SK-N-SH (cell line): Measurements from ENCODE around the gene SLC13A1. TPM values are rescaled to one million over a fixed set of nuclear protein-coding genes. Genes with fewer than 3 reads are reported as not detected.

ENCODE experiments used
- CTCF ChIA-PET: fragments of 300-600, 350-600 bp; formaldehyde crosslinking; extraction: SDS; loops from one replicate; lab custom pipeline; 2021; lab: Yijun Ruan, JAX
- POLR2A ChIA-PET: fragments of 350-600 bp; sonication (Branson Sonifier 250); formaldehyde crosslinking; extraction: SDS; loops from one replicate; lab custom pipeline; 2020; ENCODE audit warnings: antibody characterized with exemption, inconsistent platforms; lab: Yijun Ruan, JAX
- DNase-seq: peaks from one replicate; pipeline ENCODE4 v3.0.0; 2012
- H2AFZ ChIP-seq: fragments of 200-600 bp; sonication (generic); 2 replicates; pipeline ENCODE4 v1.8.1; 2016; ENCODE audit warnings: antibody characterized with exemption, mild to moderate bottlenecking, low read depth
- H3F3A ChIP-seq: fragments of 200-600 bp; sonication (generic); replicated peaks from 2 replicates; pipeline ENCODE3; 2016; ENCODE audit warnings: antibody characterized with exemption, mild to moderate bottlenecking; ENCODE audit not compliant: insufficient read depth
- H3K27ac ChIP-seq, 2 experiments: fragments of 200-500 bp in 1 of 2; fragments of 200-600 bp in 1 of 2; sonication (Bioruptor generic) in 1 of 2; sonication (generic), shearing (Covaris generic) in 1 of 2; 2 replicates each; pipeline versions ENCODE4 v1.5.1 to v1.6.1; 2014 to 2016; ENCODE audit warnings: low read depth in 2 of 2, inconsistent platforms in 1 of 2, low read length in 1 of 2, mild to moderate bottlenecking in 1 of 2, mixed read lengths in 1 of 2
- H3K27me3 ChIP-seq: fragments of 200-600 bp; sonication (generic), shearing (Covaris generic); 2 replicates; pipeline ENCODE4 v1.6.1; 2016; ENCODE audit warnings: mixed run types; ENCODE audit not compliant: insufficient read depth
- H3K36me3 ChIP-seq, 2 experiments: fragments of 200-500 bp in 1 of 2; fragments of 200-600 bp in 1 of 2; sonication (Bioruptor generic) in 1 of 2; sonication (generic) in 1 of 2; replicated peaks in 1 of 2; 2 replicates each; pipeline versions ENCODE3 to v1.5.1; 2014 to 2016; ENCODE audit warnings: low read length in 1 of 2, mild to moderate bottlenecking in 1 of 2; ENCODE audit not compliant: insufficient read depth in 2 of 2, control insufficient read depth in 1 of 2
- H3K4me1 ChIP-seq, 2 experiments: fragments of 200-500 bp in 1 of 2; fragments of 200-600 bp in 1 of 2; sonication (Bioruptor generic) in 1 of 2; sonication (generic), shearing (Covaris generic) in 1 of 2; 2 replicates each; pipeline versions ENCODE4 v1.5.1 to v1.6.1; 2014 to 2016; ENCODE audit warnings: low read depth in 1 of 2, low read length in 1 of 2, mixed run types in 1 of 2; ENCODE audit not compliant: insufficient read depth in 2 of 2, control insufficient read depth in 1 of 2
- H3K4me2 ChIP-seq: fragments of 200-600 bp; sonication (generic), shearing (Covaris generic); 2 replicates; pipeline ENCODE4 v1.6.1; 2017; ENCODE audit warnings: mixed run types
- H3K4me3 ChIP-seq, 2 experiments: fragments of 200-500 bp in 1 of 2; fragments of 200-600 bp in 1 of 2; sonication (Bioruptor generic) in 1 of 2; sonication (generic), shearing (Covaris generic) in 1 of 2; 2 replicates each; pipeline versions ENCODE4 v1.5.1 to v1.8.1; 2014 to 2016; ENCODE audit warnings: low read depth in 2 of 2, inconsistent platforms in 1 of 2, low read length in 1 of 2, mild to moderate bottlenecking in 1 of 2, mixed read lengths in 1 of 2, moderate library complexity in 1 of 2
- H3K79me2 ChIP-seq: fragments of 200-600 bp; sonication (generic); 2 replicates; pipeline ENCODE4 v1.8.1; 2017; ENCODE audit warnings: mild to moderate bottlenecking; ENCODE audit not compliant: insufficient read depth
- H3K9ac ChIP-seq: fragments of 200-600 bp; sonication (generic); 2 replicates; pipeline ENCODE4 v1.6.1; 2017; ENCODE audit warnings: mixed run types
- H3K9me2 ChIP-seq: fragments of 200-600 bp; sonication (generic); 2 replicates; pipeline ENCODE4 v1.6.1; 2017; ENCODE audit warnings: mixed run types
- H3K9me3 ChIP-seq: fragments of 200-600 bp; sonication (generic); 2 replicates; pipeline ENCODE4 v1.6.1; 2017; ENCODE audit warnings: mixed run types, mild to moderate bottlenecking, moderate library complexity
- H4K20me1 ChIP-seq: fragments of 200-600 bp; sonication (generic); 2 replicates; pipeline ENCODE4 v1.6.1; 2017; ENCODE audit warnings: mild to moderate bottlenecking, mixed run types; ENCODE audit not compliant: insufficient read depth
- CHD2 ChIP-seq: fragments of 150-350 bp; IDR thresholded peaks from 2 replicates; pipeline ENCODE4 v1.6.1; 2018; ENCODE audit warnings: low read length; ENCODE audit not compliant: partially characterized antibody
- EP300 ChIP-seq, 2 experiments: IDR thresholded peaks; 2 replicates each; pipeline versions ENCODE4 v1.4.0 to v1.6.1; 2012; ENCODE audit warnings: borderline replicate concordance in 1 of 2, low read depth in 1 of 2, low read length in 1 of 2
- FOXJ3 ChIP-seq: sonication (generic); formaldehyde crosslinking; IDR thresholded peaks from 2 replicates; pipeline ENCODE4 v1.5.1; 2020; ENCODE audit warnings: mild to moderate bottlenecking, missing genetic modification reagents
- GABPA ChIP-seq: IDR thresholded peaks from 2 replicates; pipeline ENCODE4 v1.4.0; 2012; ENCODE audit warnings: low read depth, mild to moderate bottlenecking
- MEF2A ChIP-seq: IDR thresholded peaks from 2 replicates; pipeline ENCODE4 v1.4.0; 2012; ENCODE audit warnings: low read depth, borderline replicate concordance
- NFIC ChIP-seq: IDR thresholded peaks from 2 replicates; pipeline ENCODE4 v1.4.0; 2012; ENCODE audit warnings: borderline replicate concordance
- PBX3 ChIP-seq: IDR thresholded peaks from 2 replicates; pipeline ENCODE4; 2012
- POLR2AphosphoS5 ChIP-seq: IDR thresholded peaks from 2 replicates; pipeline ENCODE4 v1.6.1; 2012; ENCODE audit warnings: low read depth, low read length
- RXRA ChIP-seq: IDR thresholded peaks from 2 replicates; pipeline ENCODE4 v1.4.0; 2012; ENCODE audit warnings: low read depth, mild to moderate bottlenecking, borderline replicate concordance
- SIN3A ChIP-seq: IDR thresholded peaks from 2 replicates; pipeline ENCODE4 v1.6.1; 2012; ENCODE audit warnings: low read depth, mild to moderate bottlenecking, low read length, moderate library complexity, borderline replicate concordance
- SMC3 ChIP-seq: IDR thresholded peaks from 2 replicates; pipeline ENCODE4 v1.6.1; 2012; ENCODE audit warnings: low read depth, low read length, improper control_type of control experiment
- TAF1 ChIP-seq: IDR thresholded peaks from 2 replicates; pipeline ENCODE4 v1.6.1; 2012; ENCODE audit warnings: low read depth, mild to moderate bottlenecking, low read length, moderate library complexity, borderline replicate concordance
- TEAD4 ChIP-seq: IDR thresholded peaks from 2 replicates; pipeline ENCODE4 v1.4.0; 2012; ENCODE audit warnings: mild to moderate bottlenecking, borderline replicate concordance; ENCODE audit not compliant: insufficient read depth
- USF1 ChIP-seq: IDR thresholded peaks from 2 replicates; pipeline ENCODE4 v1.4.0; 2012; ENCODE audit warnings: low read depth, borderline replicate concordance
- USF2 ChIP-seq: fragments of 150-350 bp; IDR thresholded peaks from 2 replicates; pipeline ENCODE4 v1.6.1; 2017; ENCODE audit warnings: antibody characterized with exemption, low read length, low read depth, borderline replicate concordance
- YY1 ChIP-seq: IDR thresholded peaks from 2 replicates; pipeline ENCODE4 v1.4.0; 2012; ENCODE audit warnings: low read depth, mild to moderate bottlenecking
- WGBS: methylation state at CpG from one replicate; pipeline ENCODE4 v1.1.6; 2017; ENCODE audit warnings: low lambda C conversion rate; 5-methylcytosine and 5-hydroxymethylcytosine counted together
- polyA plus RNA-seq, 3 experiments: library from polyadenylated mRNA; depleted of rRNA; stranded (reverse); fragments of >200 nt; gene quantifications; 2 replicates each; pipeline ENCODE4 v1.2.3, GENCODE V29; 2012
- TF ChIP-seq, protein P1 (sequence below): fragments of 150-350 bp; IDR thresholded peaks from 2 replicates; pipeline ENCODE4 v1.6.1; 2016; ENCODE audit warnings: mild to moderate bottlenecking, low read depth, low read length
- TF ChIP-seq, protein P2 (sequence below): IDR thresholded peaks from 2 replicates; pipeline ENCODE4 v1.6.1; 2012; ENCODE audit warnings: mild to moderate bottlenecking, low read depth, low read length, moderate library complexity
- TF ChIP-seq, protein P3 (sequence below): IDR thresholded peaks from 2 replicates; pipeline ENCODE4 v1.4.0; 2012; ENCODE audit warnings: low read depth, borderline replicate concordance

Gene SLC13A1
- polyA plus RNA-seq, 1 of the 3 experiments (the other 2 are of a cell fraction) = not detected

- ChIA-PET POLR2A (no interaction called here), CTCF (no interaction called here)
- Histone ChIP-seq H3K27me3 (no peaks in the 10 kb centered on the region), H2AFZ (no peak overlapping the region), H3K4me1 (no peaks in the 10 kb centered on the region), H4K20me1 (no peaks in the 10 kb centered on the region), H3K4me3 (no peak overlapping the region), H3K9ac (no peak overlapping the region), H3K27ac (no peak overlapping the region), H3K9me3 (no peaks in the 10 kb centered on the region), H3K36me3 (no peaks in the 10 kb centered on the region), H3F3A (no peaks in the 10 kb centered on the region), H3K4me2 (no peak overlapping the region), H3K79me2 (no peaks in the 10 kb centered on the region), H3K9me2 (no peaks in the 10 kb centered on the region)
- DNase-seq = no peak
- TF ChIP-seq RXRA (no peak), TEAD4 (no peak), USF1 (no peak), PBX3 (no peak), GABPA (no peak), USF2 (no peak), POLR2AphosphoS5 (no peak)
- TF ChIP-seq, protein P1, sequence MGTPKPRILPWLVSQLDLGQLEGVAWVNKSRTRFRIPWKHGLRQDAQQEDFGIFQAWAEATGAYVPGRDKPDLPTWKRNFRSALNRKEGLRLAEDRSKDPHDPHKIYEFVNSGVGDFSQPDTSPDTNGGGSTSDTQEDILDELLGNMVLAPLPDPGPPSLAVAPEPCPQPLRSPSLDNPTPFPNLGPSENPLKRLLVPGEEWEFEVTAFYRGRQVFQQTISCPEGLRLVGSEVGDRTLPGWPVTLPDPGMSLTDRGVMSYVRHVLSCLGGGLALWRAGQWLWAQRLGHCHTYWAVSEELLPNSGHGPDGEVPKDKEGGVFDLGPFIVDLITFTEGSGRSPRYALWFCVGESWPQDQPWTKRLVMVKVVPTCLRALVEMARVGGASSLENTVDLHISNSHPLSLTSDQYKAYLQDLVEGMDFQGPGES = no peak
Measured at GRCh38 chr7:123120286-123120685, 79.5 kb downstream of the SLC13A1 start.

DNA sequence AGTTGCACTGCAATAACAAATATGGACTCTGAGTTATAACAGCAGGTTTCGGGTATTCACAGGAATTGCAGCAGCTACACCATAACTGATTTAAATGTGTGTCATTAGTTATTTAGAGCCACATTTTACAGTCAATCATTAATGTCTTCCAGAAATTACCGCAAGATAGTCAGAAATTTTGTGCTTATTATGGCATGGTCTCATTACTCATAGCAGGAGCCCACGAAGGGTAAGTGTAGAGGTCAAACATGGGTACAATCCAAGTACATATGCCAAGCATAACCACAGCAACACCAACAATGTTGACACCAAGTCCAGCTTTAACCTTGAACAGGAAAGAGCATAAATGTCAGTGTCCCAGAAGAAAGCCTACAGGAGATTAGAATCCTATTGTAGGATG is 84.4 kb downstream of the SLC13A1 start:
- H4K20me1 ChIP-seq = no peaks in the 10 kb centered on the region
- H3K9me2 ChIP-seq = no peaks in the 10 kb centered on the region
- 34% methylated on average over 3 of the region's 3 CpGs for WGBS
- ChIA-PET POLR2A (no interaction called here), CTCF (interaction anchor here (2.0 kb wide), 1 partner anchor 17 kb away, joined by 4 read pairs; no protein-coding TSS in a partner anchor)
- H3K79me2 ChIP-seq = no peaks in the 10 kb centered on the region
- H2AFZ ChIP-seq = no peak overlapping the region
- no peaks in the 10 kb centered on the region for H3K9me3 ChIP-seq
- no peak overlapping the region for H3K27ac ChIP-seq
- H3K4me2 ChIP-seq = no peak overlapping the region
- H3F3A ChIP-seq = no peaks in the 10 kb centered on the region
- no peaks in the 10 kb centered on the region for H3K36me3 ChIP-seq
- H3K4me3 ChIP-seq = no peak overlapping the region
- H3K27me3 ChIP-seq = no peaks in the 10 kb centered on the region
- no peak overlapping the region for H3K9ac ChIP-seq
- H3K4me1 ChIP-seq = no peaks in the 10 kb centered on the region
- no peak for DNase-seq
- no peak for TF ChIP-seq YY1
- TF ChIP-seq SMC3 = no peak
- TF ChIP-seq, protein P2, sequence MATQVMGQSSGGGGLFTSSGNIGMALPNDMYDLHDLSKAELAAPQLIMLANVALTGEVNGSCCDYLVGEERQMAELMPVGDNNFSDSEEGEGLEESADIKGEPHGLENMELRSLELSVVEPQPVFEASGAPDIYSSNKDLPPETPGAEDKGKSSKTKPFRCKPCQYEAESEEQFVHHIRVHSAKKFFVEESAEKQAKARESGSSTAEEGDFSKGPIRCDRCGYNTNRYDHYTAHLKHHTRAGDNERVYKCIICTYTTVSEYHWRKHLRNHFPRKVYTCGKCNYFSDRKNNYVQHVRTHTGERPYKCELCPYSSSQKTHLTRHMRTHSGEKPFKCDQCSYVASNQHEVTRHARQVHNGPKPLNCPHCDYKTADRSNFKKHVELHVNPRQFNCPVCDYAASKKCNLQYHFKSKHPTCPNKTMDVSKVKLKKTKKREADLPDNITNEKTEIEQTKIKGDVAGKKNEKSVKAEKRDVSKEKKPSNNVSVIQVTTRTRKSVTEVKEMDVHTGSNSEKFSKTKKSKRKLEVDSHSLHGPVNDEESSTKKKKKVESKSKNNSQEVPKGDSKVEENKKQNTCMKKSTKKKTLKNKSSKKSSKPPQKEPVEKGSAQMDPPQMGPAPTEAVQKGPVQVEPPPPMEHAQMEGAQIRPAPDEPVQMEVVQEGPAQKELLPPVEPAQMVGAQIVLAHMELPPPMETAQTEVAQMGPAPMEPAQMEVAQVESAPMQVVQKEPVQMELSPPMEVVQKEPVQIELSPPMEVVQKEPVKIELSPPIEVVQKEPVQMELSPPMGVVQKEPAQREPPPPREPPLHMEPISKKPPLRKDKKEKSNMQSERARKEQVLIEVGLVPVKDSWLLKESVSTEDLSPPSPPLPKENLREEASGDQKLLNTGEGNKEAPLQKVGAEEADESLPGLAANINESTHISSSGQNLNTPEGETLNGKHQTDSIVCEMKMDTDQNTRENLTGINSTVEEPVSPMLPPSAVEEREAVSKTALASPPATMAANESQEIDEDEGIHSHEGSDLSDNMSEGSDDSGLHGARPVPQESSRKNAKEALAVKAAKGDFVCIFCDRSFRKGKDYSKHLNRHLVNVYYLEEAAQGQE = no peak
- no peak for TF ChIP-seq SIN3A
- no peak for TF ChIP-seq POLR2AphosphoS5
- no peak for TF ChIP-seq TAF1
- no peak for TF ChIP-seq MEF2A
- TF ChIP-seq, protein P3, sequence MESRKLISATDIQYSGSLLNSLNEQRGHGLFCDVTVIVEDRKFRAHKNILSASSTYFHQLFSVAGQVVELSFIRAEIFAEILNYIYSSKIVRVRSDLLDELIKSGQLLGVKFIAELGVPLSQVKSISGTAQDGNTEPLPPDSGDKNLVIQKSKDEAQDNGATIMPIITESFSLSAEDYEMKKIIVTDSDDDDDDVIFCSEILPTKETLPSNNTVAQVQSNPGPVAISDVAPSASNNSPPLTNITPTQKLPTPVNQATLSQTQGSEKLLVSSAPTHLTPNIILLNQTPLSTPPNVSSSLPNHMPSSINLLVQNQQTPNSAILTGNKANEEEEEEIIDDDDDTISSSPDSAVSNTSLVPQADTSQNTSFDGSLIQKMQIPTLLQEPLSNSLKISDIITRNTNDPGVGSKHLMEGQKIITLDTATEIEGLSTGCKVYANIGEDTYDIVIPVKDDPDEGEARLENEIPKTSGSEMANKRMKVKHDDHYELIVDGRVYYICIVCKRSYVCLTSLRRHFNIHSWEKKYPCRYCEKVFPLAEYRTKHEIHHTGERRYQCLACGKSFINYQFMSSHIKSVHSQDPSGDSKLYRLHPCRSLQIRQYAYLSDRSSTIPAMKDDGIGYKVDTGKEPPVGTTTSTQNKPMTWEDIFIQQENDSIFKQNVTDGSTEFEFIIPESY = no peak
- TF ChIP-seq FOXJ3 = no peak
- TF ChIP-seq EP300 (IDR thresholded peaks at IDR 0.05; ENCODE audit: borderline replicate concordance in 1 of 2, low read depth in 1 of 2, low read length in 1 of 2) = no peak
- TF ChIP-seq GABPA = no peak
- TF ChIP-seq NFIC = no peak
- no peak for TF ChIP-seq CHD2
